ENCODE measurements around the gene CCDC66.
"Not testable (repeated sequence)": the region's sequence is repeated elsewhere in the genome, so short reads cannot be mapped to it uniquely, and the experiment has no call there.

Gene CCDC66

DNA sequence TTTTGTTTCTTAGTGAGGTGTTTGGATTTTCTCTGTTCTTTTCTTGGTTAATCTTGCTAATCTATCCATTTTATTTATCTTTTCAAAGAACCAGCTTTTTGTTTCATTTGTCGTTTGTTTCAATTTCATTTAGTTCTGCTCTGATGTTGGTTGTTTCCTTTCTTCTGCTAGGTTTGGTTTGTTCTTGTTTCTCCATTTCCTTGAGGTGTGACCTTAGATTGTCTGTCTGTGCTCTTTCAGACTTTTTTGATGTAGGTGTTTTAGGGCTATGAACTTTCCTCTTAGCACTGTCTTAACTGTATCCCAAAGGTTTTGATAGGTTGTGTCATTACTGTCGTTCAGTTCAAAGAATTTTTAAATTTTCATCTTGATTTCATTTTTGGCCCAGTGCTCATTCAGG is 51.5 kb downstream of the CCDC66 start:
- not testable (repeated sequence) for H3K36me3 ChIP-seq (ENCODE audit: insufficient read depth, low read length); H3K4me1 ChIP-seq (ENCODE audit: insufficient read depth, low read length); H3K9me3 ChIP-seq (ENCODE audit: control insufficient read depth, insufficient read depth, low read length); H3K9ac ChIP-seq (ENCODE audit: low read depth, low read length)

- no peaks in the 10 kb centered on the region for H3K9me3 ChIP-seq (ENCODE audit: control insufficient read depth, insufficient read depth, low read length)
- no peaks in the 10 kb centered on the region for H3K36me3 ChIP-seq (ENCODE audit: insufficient read depth, low read length)
- H3K9ac ChIP-seq (ENCODE audit: low read depth, low read length) = no peak overlapping the region
- H3K4me1 ChIP-seq (ENCODE audit: insufficient read depth, low read length) = no peaks in the 10 kb centered on the region
Measured at GRCh38 chr3:56610669-56611335, 53.8 kb downstream of the CCDC66 start.

DNA sequence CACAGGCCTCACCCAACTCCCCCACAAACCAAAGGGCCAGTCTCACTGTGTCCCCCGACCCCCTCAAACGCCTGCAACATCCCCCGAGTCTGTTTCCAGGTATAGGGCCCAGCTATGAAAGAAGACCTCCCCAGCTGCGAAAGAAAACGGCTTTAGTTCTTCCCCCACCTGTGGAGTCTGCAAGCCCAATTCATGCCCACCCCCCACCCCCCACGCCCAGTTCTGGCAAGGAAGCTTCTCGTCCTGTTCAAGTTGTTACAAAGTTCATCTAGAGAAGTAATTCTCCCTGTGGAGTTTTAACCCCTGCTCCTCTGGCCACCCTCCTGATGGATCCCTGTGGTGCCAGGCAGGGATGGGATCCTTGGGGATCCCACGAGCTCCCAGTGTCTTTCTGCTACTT is 54.4 kb downstream of the CCDC66 start:
- no peak overlapping the region for H3K9ac ChIP-seq (ENCODE audit: low read depth, low read length)
- no peaks in the 10 kb centered on the region for H3K9me3 ChIP-seq (ENCODE audit: control insufficient read depth, insufficient read depth, low read length)
- no peaks in the 10 kb centered on the region for H3K4me1 ChIP-seq (ENCODE audit: insufficient read depth, low read length)
- H3K36me3 ChIP-seq (ENCODE audit: insufficient read depth, low read length) = no peaks in the 10 kb centered on the region

- no peaks in the 10 kb centered on the region for H3K4me1 ChIP-seq (ENCODE audit: insufficient read depth, low read length)
- H3K9me3 ChIP-seq (ENCODE audit: control insufficient read depth, insufficient read depth, low read length) = no peaks in the 10 kb centered on the region
- no peak overlapping the region for H3K9ac ChIP-seq (ENCODE audit: low read depth, low read length)
- H3K36me3 ChIP-seq (ENCODE audit: insufficient read depth, low read length) = no peaks in the 10 kb centered on the region; the same call in 1 of the 2 replicates
Measured at GRCh38 chr3:56612146-56612545, 55.2 kb downstream of the CCDC66 start.

GRCh38 chr3:56613016-56613415 is 56.0 kb downstream of the CCDC66 start:
- H3K4me1 ChIP-seq (ENCODE audit: insufficient read depth, low read length) = no peaks in the 10 kb centered on the region
- H3K36me3 ChIP-seq (ENCODE audit: insufficient read depth, low read length) = no peaks in the 10 kb centered on the region; the same call in 1 of the 2 replicates
- H3K9me3 ChIP-seq (ENCODE audit: control insufficient read depth, insufficient read depth, low read length) = no peaks in the 10 kb centered on the region
- H3K9ac ChIP-seq (ENCODE audit: low read depth, low read length) = no peak overlapping the region

DNA sequence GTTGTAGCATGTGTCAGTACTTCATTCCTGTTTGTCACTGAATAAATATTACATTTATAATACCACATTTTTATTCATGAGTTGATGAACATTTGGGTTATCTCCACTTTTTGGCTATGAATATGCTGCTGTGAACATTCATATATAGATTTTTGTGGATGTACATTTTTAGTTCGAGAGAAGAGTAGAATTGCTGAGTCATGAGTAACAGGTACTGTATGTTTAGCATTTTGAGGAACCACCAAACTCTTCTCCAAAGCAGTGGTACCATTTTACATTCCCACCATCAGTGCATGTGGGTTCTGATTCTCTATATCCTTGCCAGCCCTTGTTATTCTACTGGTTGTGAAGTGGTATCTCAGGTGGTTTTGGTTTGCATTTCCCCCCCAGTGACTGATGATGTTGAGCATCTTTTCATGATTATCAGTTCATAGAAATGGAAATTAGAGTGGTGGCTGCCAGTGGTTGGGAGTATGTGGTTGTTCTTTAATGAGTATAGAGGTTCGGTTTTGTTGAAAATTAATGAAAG is 59.6 kb downstream of the CCDC66 start:
- H3K36me3 ChIP-seq (ENCODE audit: insufficient read depth, low read length) = no peaks in the 10 kb centered on the region; the same call in 1 of the 2 replicates
- H3K9ac ChIP-seq (ENCODE audit: low read depth, low read length) = no peak overlapping the region
- H3K4me1 ChIP-seq (ENCODE audit: insufficient read depth, low read length) = no peaks in the 10 kb centered on the region
- no peaks in the 10 kb centered on the region for H3K9me3 ChIP-seq (ENCODE audit: control insufficient read depth, insufficient read depth, low read length)

GRCh38 chr3:56620371-56620770 is 63.4 kb downstream of the CCDC66 start:
- H3K36me3 ChIP-seq (ENCODE audit: insufficient read depth, low read length) = peaks cover 11% of the 10 kb centered on the region; the same call in 1 of the 2 replicates
- no peaks in the 10 kb centered on the region for H3K9me3 ChIP-seq (ENCODE audit: control insufficient read depth, insufficient read depth, low read length)
- no peak overlapping the region for H3K9ac ChIP-seq (ENCODE audit: low read depth, low read length)
- no peaks in the 10 kb centered on the region for H3K4me1 ChIP-seq (ENCODE audit: insufficient read depth, low read length)

GRCh38 chr3:56621681-56622080 is 64.7 kb downstream of the CCDC66 start:
- Histone ChIP-seq H3K9ac (ENCODE audit: low read depth, low read length) (no peak overlapping the region), H3K9me3 (ENCODE audit: control insufficient read depth, insufficient read depth, low read length) (no peaks in the 10 kb centered on the region), H3K4me1 (ENCODE audit: insufficient read depth, low read length) (no peaks in the 10 kb centered on the region), H3K36me3 (ENCODE audit: insufficient read depth, low read length) (peaks cover 11% of the 10 kb centered on the region; the same call in 1 of the 2 replicates)

DNA sequence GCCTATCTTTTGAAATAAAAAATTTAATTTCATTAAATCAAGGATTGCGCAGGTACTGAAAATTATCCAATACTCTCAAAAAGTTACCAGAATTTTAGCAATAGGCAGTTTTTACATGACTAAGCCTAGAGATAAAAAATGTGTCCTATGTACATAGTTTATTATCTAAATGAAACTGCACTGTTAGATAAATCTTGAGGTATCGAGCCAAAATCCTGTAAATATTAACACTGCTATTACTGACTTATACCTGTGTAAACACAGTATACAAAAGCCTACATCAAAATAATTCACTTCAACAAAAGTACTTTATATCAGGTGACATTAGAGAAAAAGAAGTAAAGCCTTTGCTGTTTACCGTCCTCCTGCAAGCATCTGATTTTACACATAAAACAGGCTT is 65.4 kb downstream of the CCDC66 start:
- H3K36me3 ChIP-seq (ENCODE audit: insufficient read depth, low read length) = peaks cover 11% of the 10 kb centered on the region
- H3K9me3 ChIP-seq (ENCODE audit: control insufficient read depth, insufficient read depth, low read length) = no peaks in the 10 kb centered on the region
- H3K4me1 ChIP-seq (ENCODE audit: insufficient read depth, low read length) = no peaks in the 10 kb centered on the region
- H3K9ac ChIP-seq (ENCODE audit: low read depth, low read length) = no peak overlapping the region

GRCh38 chr3:56624725-56625124 is 67.8 kb downstream of the CCDC66 start:
- H3K9ac ChIP-seq (ENCODE audit: low read depth, low read length) = no peak overlapping the region
- H3K36me3 ChIP-seq (ENCODE audit: insufficient read depth, low read length) = peaks cover 11% of the 10 kb centered on the region
- H3K4me1 ChIP-seq (ENCODE audit: insufficient read depth, low read length) = no peaks in the 10 kb centered on the region
- H3K9me3 ChIP-seq (ENCODE audit: control insufficient read depth, insufficient read depth, low read length) = no peaks in the 10 kb centered on the region

GRCh38 chr3:56629047-56629446 is 72.1 kb downstream of the CCDC66 start:
- H3K36me3 ChIP-seq (ENCODE audit: insufficient read depth, low read length) = peaks cover 18% of the 10 kb centered on the region
- no peak overlapping the region for H3K9ac ChIP-seq (ENCODE audit: low read depth, low read length)
- no peaks in the 10 kb centered on the region for H3K9me3 ChIP-seq (ENCODE audit: control insufficient read depth, insufficient read depth, low read length)
- no peaks in the 10 kb centered on the region for H3K4me1 ChIP-seq (ENCODE audit: insufficient read depth, low read length)

- Histone ChIP-seq H3K9me3 (ENCODE audit: control insufficient read depth, insufficient read depth, low read length) (no peaks in the 10 kb centered on the region), H3K36me3 (ENCODE audit: insufficient read depth, low read length) (peaks cover 18% of the 10 kb centered on the region), H3K9ac (ENCODE audit: low read depth, low read length) (no peak overlapping the region), H3K4me1 (ENCODE audit: insufficient read depth, low read length) (no peaks in the 10 kb centered on the region)
Measured at GRCh38 chr3:56629451-56629850, 72.5 kb downstream of the CCDC66 start.

DNA sequence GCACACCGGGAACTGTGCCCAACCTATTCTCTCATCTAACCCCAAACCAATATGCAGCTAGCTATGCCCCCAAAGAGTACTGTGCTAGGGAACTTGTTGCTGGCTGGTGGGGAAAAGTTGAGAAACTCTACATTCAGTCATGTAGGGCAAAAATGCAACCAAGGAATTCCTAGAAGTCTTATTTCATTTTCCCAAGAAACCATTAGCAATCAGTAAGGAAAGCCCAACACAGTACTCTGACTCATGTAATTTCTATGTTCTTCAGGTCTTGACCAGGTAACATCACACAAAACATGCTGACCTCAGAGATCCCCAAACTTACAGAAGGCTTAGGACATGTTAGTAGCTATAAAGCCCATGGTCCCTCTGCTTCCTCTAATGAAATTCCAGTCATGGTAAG is 74.0 kb downstream of the CCDC66 start:
- Histone ChIP-seq H3K9ac (ENCODE audit: low read depth, low read length) (no peak overlapping the region), H3K4me1 (ENCODE audit: insufficient read depth, low read length) (no peaks in the 10 kb centered on the region), H3K36me3 (ENCODE audit: insufficient read depth, low read length) (peaks cover 14% of the 10 kb centered on the region), H3K9me3 (ENCODE audit: control insufficient read depth, insufficient read depth, low read length) (no peaks in the 10 kb centered on the region)

DNA sequence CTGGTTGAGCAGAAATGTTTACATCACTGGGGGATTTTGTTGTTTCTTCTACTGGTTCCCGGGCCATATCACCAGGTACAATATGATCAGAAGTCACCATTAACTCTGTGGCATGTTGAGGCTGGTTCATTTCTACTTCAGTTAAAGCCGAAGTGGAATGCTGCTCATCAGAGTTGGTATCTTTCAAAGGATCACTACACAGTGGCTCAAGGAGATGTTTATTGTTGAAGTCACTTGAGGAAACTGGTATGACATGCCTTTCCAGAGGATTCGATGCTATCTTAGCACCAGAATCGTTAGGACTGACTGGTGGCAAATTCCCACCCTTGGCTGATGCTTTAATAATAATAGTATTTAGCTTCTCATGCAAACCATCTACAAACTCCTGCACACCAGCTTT is 76.2 kb downstream of the CCDC66 start:
- no peaks in the 10 kb centered on the region for H3K4me1 ChIP-seq (ENCODE audit: insufficient read depth, low read length)

More for the DNA sequence above, 76.2 kb downstream of the CCDC66 start:
- Histone ChIP-seq H3K9ac (ENCODE audit: low read depth, low read length) (no peak overlapping the region), H3K9me3 (ENCODE audit: control insufficient read depth, insufficient read depth, low read length) (no peaks in the 10 kb centered on the region), H3K36me3 (ENCODE audit: insufficient read depth, low read length) (peaks cover 18% of the 10 kb centered on the region)
